ENCODE results near the gene PLEKHG3.

The PLEKHG3 gene

DNA sequence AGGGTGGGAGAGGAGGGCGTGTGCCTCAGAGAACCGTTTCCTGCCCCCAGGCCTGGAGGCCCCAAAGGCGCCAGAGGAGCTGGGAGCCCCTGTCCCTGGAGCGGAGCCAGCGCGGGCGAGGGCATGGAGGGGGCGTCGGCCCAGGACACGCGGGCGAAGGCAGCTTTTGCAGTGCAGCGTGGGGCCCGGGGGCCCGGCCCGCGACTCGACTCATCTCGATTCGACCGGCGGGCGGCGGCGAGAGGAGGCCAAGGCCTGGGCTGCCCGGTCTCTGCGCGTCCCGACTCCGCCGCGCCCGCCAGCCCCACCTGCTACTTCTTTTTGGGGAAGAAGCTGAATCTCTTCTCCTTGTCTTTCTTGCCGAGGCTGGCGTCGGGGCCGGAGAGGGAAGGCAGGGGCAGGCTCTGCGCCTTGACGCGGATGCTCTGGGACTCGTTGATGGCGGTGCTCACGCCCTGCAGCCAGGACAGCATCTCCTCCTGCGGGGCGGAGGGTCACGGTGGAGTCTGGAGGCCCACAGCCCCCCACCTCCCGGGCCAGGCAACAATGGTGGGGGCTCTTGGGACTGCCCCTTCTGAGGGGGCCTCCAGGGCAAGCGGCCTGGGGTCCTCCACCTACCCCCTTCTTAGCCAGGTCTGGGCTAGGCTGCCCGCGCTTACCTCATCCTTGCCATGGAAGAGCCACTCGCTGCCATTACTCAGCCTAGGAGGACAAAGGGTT lies 44.9 kb downstream of the PLEKHG3 start:
- DNase-seq = no peak

DNA sequence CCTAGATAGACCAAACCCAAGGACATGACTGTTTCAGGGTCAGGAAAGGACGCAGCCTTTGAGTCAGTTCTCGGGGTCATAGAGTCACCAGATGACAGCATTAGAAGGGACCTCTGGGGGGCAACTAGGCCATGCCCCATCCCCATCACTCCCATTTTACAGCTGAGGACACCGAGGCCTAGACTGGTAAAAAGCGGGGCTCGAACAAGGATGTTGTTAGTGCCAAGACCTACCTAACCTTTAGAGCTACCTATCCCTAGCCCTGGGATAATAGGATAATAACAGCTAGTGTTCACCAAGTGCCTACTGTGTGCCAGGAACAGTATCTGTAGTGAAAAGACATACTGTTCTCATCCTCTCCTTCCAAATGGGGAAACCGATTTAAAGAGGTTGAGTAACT lies 48.7 kb downstream of the PLEKHG3 start:
- no peak for DNase-seq

DNA sequence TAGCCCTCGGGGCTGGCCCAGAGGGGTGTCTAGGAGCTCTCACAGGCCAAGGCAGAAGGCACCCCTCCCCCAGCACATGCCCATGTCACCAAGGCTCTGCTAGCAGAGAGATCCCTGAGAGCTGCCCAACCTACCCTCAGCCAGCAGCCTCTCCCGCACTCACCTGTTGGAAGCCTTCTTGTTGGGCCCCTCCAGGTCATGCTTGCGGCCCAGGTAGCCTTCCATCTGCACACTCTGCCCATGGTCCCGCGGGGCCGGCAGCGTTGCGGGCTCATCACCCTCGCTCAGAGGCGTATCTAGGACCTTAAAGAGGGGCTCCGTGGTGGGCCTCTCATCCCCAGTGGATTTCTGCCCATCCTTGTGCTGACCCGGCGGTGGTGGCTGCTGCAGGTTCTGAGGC lies 49.1 kb downstream of the PLEKHG3 start:
- no peak for DNase-seq

DNA sequence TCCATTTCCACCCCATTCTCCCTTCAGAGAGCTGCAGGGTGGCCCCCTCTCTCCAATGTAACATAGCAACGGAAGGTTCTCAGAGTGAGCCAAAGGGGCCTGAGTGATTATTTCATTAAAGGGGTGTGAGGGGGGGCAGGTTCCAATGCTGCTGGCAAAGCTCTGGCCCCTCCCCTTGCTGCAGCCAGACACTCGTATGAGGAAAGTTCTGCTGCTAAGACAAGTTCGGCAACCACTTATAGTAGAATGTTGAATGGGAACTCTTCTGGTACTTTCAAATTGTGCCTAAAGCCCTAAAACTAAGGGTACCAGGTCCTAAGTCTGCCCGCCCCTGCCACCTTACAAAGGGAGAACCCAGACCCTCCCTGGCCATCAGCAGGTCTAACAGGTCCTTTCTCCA lies 49.8 kb downstream of the PLEKHG3 start:
- no peak for DNase-seq

DNA sequence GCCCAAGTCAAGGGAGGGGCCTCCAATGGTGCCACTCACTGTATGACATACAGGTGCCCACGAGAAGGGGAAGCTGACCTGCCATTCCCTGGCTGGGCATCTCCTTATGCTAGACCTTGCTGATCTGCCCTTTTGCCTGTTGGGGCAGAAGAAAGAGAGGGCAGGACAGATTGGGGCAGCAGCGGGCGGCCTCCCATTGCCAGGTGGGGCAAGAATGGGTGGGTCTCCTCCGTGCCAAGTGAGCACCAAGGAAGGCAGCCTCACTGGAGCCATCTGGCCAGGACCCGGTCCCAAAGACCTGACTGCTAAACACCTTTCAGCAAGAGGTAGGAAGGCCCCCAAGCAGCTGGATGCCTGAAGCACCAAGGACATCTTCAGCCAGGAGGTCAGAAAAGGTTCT lies 50.5 kb downstream of the PLEKHG3 start:
- no peak for DNase-seq

DNA sequence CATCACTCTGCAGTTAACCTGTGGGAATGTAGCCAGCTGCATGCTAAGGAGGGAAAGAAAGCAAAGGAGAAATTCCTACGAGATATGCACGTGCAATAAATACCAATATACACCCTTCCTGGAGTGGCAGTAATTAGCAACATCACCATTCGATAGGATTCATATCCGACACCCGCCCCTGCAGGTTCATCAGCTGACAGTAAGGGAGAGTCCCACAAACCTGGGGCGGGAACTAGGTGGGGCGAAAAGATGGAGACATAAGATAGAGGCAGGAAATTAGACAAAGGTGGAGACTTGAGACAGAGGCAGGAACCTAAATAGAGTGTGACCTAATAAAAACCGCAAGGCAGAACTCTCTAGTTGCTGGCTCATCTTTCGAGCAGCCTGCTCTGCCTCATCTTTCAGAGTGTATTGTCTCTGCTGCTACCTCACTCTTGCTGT lies 51.6 kb downstream of the PLEKHG3 start:
- peak; percentile 70 to 73 for DNase-seq

DNA sequence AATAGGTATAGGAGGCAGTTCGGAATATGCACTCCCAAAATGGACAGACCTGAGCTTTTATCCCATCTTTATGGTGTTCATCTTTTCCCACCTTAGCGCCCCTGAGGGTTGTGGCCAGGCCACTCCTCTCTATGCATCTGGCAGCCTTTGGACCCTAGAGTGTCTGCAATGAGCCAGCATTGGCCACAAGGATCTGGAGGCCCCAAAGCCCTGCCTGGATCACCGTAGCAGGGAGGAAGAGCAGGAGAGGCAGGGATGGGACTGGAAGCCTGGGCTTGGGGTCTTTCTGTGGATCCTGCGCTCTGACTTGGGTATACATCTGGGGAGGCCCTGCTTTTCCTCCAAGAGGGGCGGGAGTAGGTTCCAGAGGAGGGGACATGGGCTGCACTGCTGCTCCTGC lies 52.5 kb downstream of the PLEKHG3 start:
- DNase-seq = no peak

DNA sequence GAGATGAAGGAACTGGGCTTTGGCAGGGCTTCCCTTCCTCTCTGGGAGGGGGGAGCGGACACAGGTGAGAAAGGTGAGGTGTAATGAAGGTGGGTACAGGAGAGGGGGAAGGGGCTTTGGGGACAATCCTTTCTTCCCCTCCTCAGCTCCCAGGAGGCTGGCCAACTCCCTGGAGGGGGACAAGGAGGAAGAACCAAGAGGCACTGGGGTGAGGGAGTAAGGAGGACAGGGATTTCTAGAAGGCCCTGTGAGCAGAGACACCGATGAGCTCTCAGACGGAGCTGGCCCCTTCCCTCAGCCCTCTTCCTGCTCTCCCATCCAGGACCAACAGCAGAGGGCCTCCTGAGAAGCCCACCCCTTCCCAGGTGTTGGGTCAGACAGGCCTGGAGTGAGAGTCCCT lies 53.4 kb downstream of the PLEKHG3 start:
- DNase-seq = no peak

DNA sequence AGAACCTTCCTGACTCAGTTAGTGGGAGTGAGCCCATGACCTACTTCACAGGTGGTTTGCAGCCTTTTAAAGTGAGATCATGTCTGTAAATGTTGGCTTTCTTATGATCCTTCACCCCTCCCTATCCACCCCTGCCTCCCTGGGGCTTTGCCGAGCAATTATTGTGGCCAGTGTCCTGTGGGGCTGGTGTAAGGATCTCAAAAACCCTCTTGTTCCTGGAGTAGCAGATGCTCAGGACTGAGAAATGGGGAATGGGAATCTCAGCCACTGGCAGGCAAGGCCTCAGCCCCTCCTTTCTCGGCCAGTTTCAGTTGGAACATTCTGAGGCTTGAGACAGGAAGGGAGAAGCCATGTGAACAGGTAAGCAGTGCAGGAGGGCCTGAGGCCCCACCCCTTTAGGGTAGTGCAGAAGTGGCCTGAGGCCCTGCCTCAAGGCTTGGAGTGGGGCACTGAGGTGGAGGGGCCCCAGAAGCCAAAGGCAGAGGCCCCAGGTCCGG lies 53.8 kb downstream of the PLEKHG3 start:
- DNase-seq = no peak

DNA sequence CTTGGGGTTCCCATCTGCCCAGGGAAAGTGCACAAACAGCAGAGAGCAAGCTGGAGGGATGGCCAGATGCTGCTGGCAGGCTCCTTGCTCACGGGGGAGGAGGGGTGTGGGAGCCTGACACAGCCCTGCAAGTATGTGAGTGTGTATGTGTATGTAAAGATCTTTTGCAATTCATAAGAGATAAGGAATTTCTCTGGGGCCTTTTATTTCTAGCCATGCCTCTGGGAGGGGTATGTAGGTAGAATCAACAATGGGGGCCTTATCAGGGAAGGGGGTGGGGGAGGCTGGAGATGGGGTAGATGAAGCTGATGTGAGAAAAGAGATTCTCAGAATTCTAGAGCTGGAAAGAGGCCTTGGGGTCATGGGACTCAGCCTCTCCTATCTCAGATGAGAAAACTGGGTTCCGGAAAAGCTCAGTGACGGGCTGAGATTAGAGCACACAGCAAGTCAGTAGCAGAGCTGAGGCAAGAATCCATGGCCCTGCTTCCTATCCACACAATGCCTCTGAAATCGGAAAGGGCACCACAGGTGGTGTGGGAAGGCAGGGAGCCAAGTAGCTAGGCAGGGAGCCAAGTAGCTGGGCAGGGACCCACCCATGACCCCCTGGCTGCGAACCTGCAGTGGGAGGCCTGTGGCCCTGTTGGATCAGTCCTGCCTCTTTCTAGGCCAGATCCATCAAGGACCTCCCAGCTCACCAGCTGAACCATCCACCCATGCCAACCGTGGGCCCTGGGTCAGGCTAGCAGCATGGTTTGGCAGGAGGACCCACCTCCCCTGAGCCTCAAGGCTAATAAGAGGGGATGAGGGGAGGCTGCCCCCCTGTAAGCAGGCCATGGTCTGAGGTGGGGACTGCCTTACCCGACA lies 54.7 kb downstream of the PLEKHG3 start:
- DNase-seq = no peak

DNA sequence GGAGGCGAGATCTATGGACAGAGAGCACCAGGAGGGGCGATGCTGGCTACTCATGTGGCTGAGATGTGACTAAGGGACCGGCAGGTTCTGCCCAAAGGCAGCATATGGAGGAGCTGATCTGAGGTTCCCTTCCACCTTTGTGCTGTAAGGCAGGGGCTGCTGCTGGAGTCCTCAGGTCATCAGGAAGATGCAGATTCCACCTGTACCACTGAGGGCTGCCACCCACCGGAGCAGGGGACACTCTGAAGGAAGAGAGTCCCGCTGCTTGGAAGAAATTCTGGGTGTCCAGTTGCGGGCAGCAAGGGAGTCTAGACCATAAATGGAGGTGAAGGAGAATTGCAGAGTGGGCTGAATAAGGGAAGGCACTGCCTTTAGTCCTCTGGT lies 55.3 kb downstream of the PLEKHG3 start:
- no peak for DNase-seq

DNA sequence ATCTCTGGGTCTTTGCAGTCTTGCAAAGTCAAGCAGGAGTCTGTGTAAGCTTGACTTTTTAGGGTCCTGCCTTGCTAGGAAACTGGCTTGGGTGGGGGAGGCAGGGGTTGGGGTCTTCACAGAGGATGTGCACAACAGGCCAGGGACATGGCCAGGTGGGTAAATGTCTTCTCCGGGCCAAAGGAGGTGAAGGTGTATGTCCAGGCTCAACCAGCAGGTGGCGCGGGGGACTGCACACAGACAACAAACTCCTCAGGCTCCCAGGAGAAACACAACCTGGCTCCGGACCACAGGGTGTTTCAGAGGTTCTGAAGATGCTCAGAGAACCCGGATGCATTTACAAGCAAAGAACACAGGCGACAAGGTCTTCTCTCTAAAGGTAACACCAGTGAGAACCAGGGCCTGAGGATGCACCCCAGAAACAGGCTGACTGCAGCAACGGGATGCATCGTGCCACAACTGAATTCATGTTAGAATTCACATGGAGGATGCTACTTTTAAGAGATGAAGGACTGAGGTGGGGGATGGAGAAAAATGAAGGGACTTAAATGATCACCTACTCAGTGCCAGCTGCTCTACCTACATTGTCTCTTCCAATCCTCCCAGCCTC lies 56.0 kb downstream of the PLEKHG3 start:
- DNase-seq = peak; percentile 46 to 51

DNA sequence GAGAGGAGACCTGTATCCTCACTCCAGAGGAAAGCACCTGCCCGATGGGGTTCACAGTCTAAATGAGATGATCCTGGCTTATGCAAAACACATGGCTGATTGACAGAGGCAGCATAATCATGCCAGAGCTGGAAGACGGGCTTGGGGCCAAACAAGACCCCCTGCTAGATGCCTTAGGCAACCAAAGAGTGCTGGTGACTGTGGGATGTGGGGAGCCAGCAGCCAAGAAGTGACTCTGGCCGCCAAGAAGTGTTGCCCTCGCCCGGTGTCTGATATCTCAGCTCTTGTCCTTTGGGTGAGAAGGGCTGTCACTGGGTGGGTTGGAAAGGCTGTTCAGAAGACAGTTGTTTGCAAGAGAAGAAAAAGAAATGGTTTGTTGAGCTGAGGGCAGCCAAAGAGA lies 56.7 kb downstream of the PLEKHG3 start:
- DNase-seq = no peak

DNA sequence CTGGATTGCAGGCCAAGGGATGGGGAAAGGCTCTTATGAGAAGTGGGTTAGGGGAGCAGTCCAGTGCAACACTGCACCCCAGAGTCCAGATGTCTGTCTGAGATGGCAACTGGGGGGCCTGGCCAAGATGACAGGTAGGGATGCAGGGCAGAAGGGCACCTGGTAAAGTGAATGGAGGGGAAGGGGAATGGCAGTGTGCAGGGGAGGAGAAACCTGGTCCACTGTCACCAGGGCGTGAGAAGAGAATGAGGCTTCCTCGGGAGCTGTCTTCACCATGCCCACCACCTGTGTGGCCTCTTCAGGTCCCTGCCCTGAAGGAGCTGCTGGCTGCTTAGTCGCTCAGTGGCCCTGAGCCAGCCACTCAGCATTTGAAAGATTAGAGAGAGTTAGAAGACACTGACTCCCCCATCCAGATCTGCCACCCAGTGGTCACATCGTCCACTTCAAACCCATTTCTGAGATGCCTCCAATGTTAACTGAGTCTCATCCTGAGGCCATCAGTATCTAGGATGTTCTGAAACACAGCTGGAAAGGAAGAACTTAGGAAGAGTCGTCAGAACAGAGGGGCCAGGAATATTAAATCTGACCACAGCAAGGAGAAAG lies 57.3 kb downstream of the PLEKHG3 start:
- no peak for DNase-seq

DNA sequence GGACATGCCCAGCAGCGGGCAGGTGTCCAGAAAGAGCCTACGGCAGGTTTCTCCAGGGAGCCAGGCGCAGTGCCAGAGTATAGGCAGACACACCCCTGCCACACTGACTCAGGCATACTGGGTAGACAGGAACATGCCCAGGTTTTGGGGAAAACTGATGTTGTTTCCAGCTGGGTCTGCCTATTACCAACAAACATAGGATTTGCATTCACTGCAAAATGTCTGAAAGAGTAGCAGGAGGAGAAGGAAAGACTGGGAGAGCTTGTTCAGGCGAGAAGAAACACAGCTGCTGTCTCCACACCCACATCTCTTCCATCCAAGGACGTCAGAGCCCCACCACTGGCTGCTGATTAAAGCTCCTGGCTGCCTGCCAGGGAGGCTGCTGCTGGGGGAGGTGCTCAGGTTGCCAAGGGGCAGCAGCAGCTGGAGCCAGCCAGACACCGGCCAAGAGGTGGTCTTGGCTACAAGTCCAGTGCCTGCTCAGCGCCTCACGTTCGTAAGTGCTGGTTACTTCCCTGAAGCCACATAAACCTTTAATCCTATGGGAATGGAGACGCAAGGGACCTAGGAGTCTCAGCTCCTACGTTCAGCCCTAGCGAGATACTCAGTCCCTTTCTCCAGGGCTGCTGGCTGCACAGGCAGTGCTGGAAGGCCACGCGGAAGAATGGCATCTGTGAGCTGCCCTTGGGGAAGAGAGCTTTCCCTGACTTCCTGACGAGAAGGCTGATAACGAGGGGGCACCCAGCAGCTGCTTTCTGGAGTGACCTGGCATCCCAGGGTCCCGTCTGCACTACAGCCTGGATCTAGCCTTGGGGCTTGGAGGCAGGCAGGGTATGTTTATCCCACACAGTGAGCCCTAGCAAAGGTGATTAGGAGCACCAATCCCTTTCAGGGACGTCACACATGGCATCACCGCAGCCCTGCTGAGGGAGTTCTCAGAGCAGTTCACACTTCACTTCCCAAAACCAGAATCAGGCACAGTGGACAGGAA lies 58.1 kb downstream of the PLEKHG3 start:
- peak; percentile 39 for DNase-seq

DNA sequence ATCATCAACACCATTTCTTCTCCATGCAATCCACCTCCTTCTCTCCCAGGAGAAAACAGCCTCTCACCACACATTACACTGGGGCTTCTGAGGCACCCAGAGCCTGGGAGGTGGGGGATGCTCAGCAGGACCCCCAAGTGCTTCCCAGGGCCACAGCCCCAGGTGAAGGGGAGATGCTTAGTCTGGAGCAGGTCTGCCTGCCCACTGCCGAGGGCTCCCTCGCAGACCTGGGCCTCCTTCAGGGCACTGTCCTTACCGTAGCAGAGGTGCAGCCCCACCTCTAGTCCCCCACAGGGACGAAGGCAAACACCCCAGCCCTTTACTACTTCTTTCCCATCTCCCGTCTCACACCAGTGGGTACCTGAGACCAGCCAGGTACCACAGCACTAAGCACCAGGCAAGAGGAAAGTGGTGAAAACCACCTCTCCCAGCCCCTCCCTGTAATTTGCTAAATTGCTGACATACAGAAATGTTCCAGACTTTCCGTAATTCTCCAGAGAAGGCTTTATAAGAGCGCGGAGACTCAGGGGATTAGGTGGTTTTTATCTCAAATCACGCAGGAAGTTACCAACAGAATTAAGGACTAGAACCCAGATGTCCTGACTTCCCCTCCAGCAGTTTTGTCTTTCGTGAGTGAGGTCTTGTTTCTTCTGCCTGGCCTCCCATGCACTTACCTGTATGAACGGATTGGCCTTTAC lies 59.0 kb downstream of the PLEKHG3 start:
- DNase-seq = no peak

DNA sequence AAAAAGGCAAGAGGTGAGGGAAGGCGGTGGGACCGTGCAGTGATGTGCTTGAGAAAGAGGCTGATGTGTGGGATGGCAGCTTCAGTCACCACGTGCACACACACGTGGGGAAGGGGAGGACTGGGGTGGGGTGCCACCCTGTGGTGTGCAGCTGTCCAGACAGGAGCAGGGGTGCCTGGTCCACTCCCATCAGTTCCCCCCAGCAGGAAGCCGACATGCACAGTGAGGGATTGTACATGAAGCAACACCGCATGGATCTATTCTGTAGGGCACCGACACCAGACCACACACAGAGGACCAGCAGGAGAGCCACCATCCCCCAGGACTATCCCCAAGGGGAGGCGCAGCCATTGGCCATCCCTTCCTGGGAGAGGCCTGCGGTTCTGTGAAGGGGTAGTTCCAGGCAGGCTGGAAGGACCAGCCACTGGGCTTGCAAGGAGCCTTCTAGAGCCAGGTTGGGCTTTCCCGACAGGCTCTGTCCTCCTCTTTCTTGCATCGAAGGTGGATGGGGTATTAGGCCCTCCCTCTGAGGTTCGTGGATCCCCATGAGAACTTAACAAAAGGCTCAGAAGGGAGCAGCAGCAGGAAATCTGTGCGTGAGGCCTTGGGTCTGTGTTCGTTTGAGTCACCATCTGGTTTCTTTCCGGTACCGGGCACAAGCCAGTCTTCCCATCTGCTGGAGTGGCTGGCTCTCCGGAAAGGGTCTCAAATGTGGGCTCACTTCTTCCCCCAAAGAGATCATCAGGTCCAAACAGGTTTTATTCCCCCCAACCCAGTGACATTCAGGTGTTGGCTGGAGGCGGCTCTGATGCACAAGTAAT lies 59.8 kb downstream of the PLEKHG3 start:
- DNase-seq = no peak

DNA sequence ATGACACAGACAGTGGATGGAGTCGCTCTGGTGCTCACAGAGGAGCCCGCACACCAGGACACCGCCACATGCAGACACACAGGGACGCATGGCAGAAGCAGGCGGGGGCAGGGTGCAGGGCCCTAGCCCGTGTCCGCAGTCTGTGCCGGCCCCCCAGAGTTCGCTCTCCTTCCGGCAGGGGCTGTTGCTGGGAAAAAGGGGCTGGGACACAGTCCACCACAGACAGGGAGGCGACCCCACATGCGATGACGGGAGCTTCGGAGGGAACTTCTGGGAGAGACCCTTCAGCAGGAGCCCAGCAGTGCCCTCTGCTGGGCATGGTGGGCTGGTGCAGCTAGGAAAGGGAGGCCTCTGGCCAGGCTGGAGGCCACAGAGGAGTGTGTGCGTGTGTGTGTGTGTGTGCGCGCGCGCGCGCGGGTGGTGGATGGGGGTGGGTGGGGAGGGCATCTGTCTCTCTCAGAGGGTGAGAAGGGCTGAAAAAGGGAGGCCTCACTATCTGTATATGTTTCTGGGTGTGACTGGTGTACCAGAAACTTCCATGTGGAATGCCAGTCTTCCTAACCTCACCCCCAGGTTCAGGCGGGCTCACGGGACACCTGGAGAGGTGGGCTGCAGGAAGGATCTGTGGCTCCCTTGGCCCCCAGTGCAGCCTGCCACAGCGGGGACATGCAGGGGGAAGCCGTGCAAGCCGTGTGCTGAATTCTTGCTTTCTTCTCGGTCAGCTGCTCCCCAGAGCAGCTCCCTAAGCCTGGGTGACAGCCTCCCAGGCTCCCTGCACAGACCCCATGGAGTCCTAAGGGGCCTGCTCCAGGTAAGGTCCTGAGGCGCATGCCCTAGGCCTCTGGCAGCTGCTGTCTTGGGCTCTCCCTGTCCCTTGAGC lies 60.7 kb downstream of the PLEKHG3 start:
- DNase-seq = peak; percentile 45 to 54

DNA sequence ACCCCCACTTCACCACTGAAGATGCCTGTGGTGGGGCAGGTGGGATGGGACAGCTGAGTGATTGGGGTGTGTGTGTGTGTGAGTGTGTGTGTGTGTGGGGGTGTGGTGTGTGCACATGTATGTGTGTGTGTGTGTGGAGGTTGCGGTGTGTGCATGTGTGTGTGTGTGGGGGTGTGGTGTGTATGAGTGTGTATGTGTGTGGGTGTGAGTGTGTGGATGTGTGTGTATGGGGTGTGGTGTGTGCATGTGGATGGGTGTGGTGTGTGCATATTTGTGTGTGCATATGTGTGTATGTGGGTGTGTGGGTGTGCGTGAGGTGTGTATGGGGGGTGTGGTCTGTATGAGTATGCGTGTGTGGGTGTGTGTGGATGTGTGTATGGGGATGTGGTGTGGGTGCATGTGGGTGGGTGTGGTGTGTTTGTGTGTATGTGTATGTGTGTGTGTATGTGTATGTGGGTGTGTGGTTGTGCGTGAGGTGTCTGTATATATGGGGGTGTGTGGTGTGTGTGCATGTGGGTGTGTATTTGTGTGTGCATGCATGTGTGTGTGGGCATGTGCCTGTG lies 61.6 kb downstream of the PLEKHG3 start:
- DNase-seq = no peak

Data from activated CD4-positive, alpha-beta T cell treated with anti-CD3 and anti-CD28 coated beads, Interleukin-2, amount 50 U/mL, for 4 hours (primary cell).